SK-N-MC (cell line): ENCODE measurements around the gene ONECUT3.

Experiments
- DNase-seq: peaks from one replicate; pipeline ENCODE4 v3.0.0-alpha.2; 2011; ENCODE audit warnings: low read depth, low spot score
- H3K27ac ChIP-seq: fragments of 200-600 bp; sonication (generic); 2 replicates; pipeline ENCODE4 v1.5.1; 2016; ENCODE audit warnings: mixed run types
- H3K36me3 ChIP-seq: fragments of 200-600 bp; sonication (generic); 2 replicates; pipeline ENCODE4 v1.6.1; 2017; ENCODE audit warnings: antibody characterized with exemption, low read length, mixed read lengths; ENCODE audit not compliant: insufficient read depth
- H3K4me3 ChIP-seq: fragments of 200-600 bp; sonication (generic); 2 replicates; pipeline ENCODE4 v1.5.1; 2016
- H3K9ac ChIP-seq: fragments of 200-600 bp; sonication (generic); 2 replicates; pipeline ENCODE4 v1.8.0; 2017; ENCODE audit warnings: mixed run types, mixed read lengths; ENCODE audit not compliant: insufficient read length
- H3K9me3 ChIP-seq: fragments of 200-600 bp; sonication (generic); 2 replicates; pipeline ENCODE4 v1.6.1; 2017; ENCODE audit warnings: low read depth, mild to moderate bottlenecking, antibody characterized with exemption, low read length, moderate library complexity, mixed read lengths
- EZH2 ChIP-seq: fragments of 200-600 bp; sonication (generic); IDR thresholded peaks from one replicate; pipeline ENCODE4 v1.6.1; 2017; ENCODE audit warnings: antibody characterized with exemption
- FOXP2 ChIP-seq: optimal IDR thresholded peaks from 2 replicates; pipeline ENCODE3; 2011; ENCODE audit warnings: mild to moderate bottlenecking, moderate library complexity; ENCODE audit not compliant: insufficient read depth; ENCODE audit errors: extremely low read length, control extremely low read depth
- POLR2AphosphoS5 ChIP-seq: IDR thresholded peaks from 2 replicates; pipeline ENCODE4 v1.6.1; 2012; ENCODE audit warnings: mild to moderate bottlenecking, low read depth, low read length, borderline replicate concordance

The ONECUT3 gene

DNA sequence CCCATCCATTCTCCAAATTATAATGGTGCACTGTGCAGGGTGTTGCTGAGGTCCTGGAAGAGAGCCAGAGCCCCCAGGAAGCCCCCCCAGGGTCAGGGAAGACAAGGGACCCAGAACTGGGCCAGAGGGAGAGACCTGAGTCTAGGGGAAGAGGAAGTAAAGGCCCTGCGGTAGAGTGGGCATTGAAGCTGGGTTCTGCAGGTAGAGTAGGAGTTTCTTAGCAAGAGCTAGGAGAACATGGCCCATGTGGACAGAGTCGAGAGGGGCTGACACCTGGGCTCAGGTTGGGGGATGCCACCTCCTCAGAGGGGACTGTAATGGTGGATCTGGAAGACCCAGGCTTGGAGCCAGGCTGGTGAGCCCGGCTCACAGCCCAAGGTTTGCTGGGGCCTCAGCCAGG, 17.0 kb upstream of the ONECUT3 start:
- no peak overlapping the region for H3K9ac ChIP-seq
- H3K27ac ChIP-seq, result no peak overlapping the region
- H3K4me3 ChIP-seq, result no peak overlapping the region
- no peak for DNase-seq
- no peaks in the 10 kb centered on the region for H3K36me3 ChIP-seq
- TF ChIP-seq FOXP2, result no peak
- TF ChIP-seq EZH2, result no peak
- TF ChIP-seq POLR2AphosphoS5, result no peak
- no peaks in the 10 kb centered on the region for H3K9me3 ChIP-seq

GRCh38 chr19:1736927-1737326, 16.4 kb upstream of the ONECUT3 start:
- DNase-seq, result no peak
- TF ChIP-seq FOXP2 (no peak), EZH2 (no peak), POLR2AphosphoS5 (no peak)

GRCh38 chr19:1739960-1740629, 13.2 kb upstream of the ONECUT3 start:
- DNase-seq, result no peak
- no peaks in the 10 kb centered on the region for H3K36me3 ChIP-seq
- no peak overlapping the region for H3K9ac ChIP-seq
- H3K4me3 ChIP-seq, result no peak overlapping the region
- H3K27ac ChIP-seq, result no peak overlapping the region
- H3K9me3 ChIP-seq, result no peaks in the 10 kb centered on the region
- TF ChIP-seq POLR2AphosphoS5 (no peak), FOXP2 (no peak), EZH2 (no peak)

More at GRCh38 chr19:1736927-1737326, 16.4 kb upstream of the ONECUT3 start:
- H3K27ac ChIP-seq, result no peak overlapping the region
- no peak overlapping the region for H3K9ac ChIP-seq
- no peaks in the 10 kb centered on the region for H3K9me3 ChIP-seq
- no peaks in the 10 kb centered on the region for H3K36me3 ChIP-seq
- no peak overlapping the region for H3K4me3 ChIP-seq

DNA sequence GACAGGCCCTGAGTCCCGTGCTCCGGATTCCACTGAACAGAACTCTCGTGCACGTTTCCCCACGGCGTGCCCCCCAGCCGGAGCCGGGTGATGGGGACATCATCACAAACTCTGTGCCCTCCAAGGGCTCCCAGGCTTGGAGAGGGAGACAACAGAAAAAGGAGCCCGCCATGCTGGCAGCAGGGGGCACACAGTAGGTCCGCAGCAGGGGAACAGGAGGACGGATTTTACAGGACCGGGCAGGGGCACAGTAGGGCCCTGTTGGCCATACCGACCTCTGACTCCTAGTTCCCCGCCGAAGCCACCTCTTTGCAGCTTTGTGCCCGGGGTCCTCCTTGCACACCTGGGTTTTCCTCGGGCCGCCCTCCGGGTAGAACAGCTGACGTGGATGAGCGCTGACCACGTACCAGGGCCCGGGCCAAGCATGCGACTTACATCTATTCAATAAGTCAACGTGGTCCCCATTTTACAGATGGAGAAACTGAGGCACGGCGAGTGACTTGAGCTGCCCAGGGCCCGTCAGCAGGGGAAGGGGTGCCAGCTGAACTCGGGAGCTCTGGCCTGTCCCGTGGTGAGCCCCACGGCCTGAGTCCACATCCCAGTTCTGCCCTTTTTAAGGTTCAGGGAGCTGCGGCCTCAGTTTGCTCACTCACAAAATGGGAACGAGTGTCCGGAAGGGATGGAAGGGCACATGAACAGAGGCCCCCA, 10.2 kb upstream of the ONECUT3 start:
- H3K36me3 ChIP-seq, result no peaks in the 10 kb centered on the region
- TF ChIP-seq FOXP2 (no peak), EZH2 (no peak), POLR2AphosphoS5 (no peak)
- no peak overlapping the region for H3K4me3 ChIP-seq
- H3K9ac ChIP-seq, result no peak overlapping the region
- DNase-seq, result no peak
- no peaks in the 10 kb centered on the region for H3K9me3 ChIP-seq
- no peak overlapping the region for H3K27ac ChIP-seq

- Histone ChIP-seq H3K9me3 (no peaks in the 10 kb centered on the region), H3K4me3 (no peak overlapping the region), H3K9ac (no peak overlapping the region), H3K36me3 (no peaks in the 10 kb centered on the region), H3K27ac (no peak overlapping the region)
- no peak for TF ChIP-seq POLR2AphosphoS5
- no peak for TF ChIP-seq EZH2
- TF ChIP-seq FOXP2, result no peak
- no peak for DNase-seq
These were observed 9.1 kb upstream of the ONECUT3 start for GRCh38 chr19:1744133-1744665.

- Histone ChIP-seq H3K9me3 (no peaks in the 10 kb centered on the region), H3K9ac (no peak overlapping the region), H3K27ac (no peak overlapping the region), H3K4me3 (peak overlapping the region; percentile 63), H3K36me3 (no peaks in the 10 kb centered on the region)
- TF ChIP-seq FOXP2, result no peak
- no peak for TF ChIP-seq EZH2
- TF ChIP-seq POLR2AphosphoS5, result no peak
- DNase-seq, result no peak
These were observed 8.3 kb upstream of the ONECUT3 start for GRCh38 chr19:1744822-1745563.

DNA sequence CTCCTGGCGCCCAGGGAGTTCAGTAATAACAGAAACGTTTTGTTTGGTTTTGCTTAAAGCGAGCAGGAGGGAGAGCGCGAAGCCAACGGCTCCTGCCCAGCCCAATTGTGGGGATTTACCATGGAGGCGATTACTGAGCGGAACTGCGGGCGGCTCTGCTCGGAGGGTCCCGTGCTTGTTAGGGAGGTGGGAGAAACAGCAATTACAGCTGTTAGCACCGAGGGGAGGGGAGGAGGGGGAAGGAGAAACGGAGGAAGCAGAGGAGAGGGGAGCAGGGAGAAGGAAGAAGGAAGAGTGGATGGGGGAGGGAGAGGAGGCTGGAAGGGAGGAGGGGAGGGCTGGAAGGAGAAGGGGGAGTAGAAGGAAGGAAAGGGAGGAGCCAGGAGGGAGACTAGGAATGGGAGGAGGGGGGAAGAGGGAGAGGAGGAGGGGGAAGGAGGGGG, 7.7 kb upstream of the ONECUT3 start:
- H3K9ac ChIP-seq, result no peak overlapping the region
- TF ChIP-seq POLR2AphosphoS5, result no peak
- TF ChIP-seq FOXP2, result no peak
- TF ChIP-seq EZH2, result no peak

DNA sequence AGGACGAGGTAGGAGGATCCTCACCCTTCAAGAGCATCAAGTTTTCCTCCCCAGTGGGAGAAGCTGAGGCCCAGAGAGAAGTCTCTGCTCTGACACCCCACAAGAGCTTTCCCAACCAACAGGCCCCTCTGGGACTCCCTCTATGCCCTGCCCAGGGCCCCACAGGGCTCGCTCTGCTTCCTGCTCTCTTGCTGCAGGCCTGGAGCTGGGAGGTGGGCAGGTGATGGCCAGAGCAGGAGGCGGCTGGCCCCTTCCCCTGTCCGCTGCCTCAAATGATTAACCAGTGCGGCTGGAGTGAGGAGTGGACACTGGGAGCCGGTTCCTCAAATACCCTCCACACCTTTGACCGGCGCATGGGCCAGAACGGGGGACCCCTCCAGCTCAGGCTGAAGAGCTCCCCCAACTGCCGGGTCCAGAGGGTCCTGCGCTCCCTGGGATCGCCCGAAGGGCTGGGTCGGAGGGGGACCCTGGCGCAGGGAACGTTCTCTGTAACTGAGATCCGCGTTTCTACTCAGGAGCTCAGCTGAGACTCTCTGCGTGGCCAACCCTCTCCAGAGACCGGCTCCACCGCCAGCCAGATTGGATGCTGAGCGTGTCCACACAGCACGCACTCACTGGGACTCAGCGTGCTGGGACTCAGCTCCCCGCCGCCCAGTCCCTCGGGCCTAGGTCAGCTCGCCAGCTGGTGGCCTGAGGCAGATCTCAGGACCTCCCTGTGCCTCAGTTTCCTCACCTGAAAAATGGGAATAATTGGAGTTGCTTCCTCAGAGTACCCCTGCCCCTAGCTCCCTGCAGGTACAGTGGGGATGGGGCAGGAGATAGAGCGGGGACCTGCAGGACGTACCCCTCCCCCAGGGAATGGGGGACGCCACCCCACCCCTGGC, 6.7 kb upstream of the ONECUT3 start:
- H3K9me3 ChIP-seq, result no peaks in the 10 kb centered on the region
- H3K27ac ChIP-seq, result no peak overlapping the region
- TF ChIP-seq POLR2AphosphoS5 (no peak), FOXP2 (no peak), EZH2 (peak; percentile 40)
- no peak for DNase-seq
- H3K4me3 ChIP-seq, result no peak overlapping the region
- H3K9ac ChIP-seq, result no peak overlapping the region
- no peaks in the 10 kb centered on the region for H3K36me3 ChIP-seq

More for the DNA sequence above, 7.7 kb upstream of the ONECUT3 start:
- DNase-seq, result no peak
- Histone ChIP-seq H3K4me3 (peak overlapping the region; percentile 63), H3K27ac (no peak overlapping the region), H3K9me3 (no peaks in the 10 kb centered on the region), H3K36me3 (no peaks in the 10 kb centered on the region)
